ENCODE results near the gene SSBP4. TPM values are rescaled to one million over a fixed set of nuclear protein-coding genes. Genes with fewer than 3 reads are reported as not detected.
"Not testable (repeated sequence)": the region's sequence is repeated elsewhere in the genome, so short reads cannot be mapped to it uniquely, and the experiment has no call there.

SSBP4 gene
- total and polyA plus RNA-seq, 4 donors = 4.0 to 19.0 (median 11.5) TPM

DNA sequence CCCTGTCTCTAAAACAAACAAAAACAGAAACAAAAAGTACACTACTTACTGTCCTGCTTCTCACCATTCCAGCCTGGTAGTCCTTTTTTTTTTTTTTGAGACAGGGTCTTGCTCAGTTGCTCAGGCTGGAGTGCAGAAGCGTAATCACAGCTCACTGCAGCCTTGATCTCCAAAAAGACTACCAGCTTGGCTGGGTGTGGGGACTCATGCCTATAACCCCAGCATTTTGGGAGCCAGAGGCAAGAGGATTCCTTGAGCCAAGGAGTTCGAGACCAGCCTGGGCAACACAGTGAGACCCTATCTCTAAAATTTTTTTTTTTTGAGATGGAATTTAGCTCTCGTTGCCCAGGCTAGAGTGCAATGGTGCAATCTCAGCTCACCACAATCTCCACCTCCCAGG is 38.4 kb upstream of the SSBP4 start:
- Histone ChIP-seq H3K9me3 (ENCODE audit: control insufficient read depth in 4 of 4, low read length in 3 of 4) (no peaks in the 10 kb centered on the region), H3K27me3 (ENCODE audit: control insufficient read depth in 4 of 4, insufficient read depth in 4 of 4, low read length in 3 of 4) (no peaks in the 10 kb centered on the region), H3K4me3 (ENCODE audit: low read depth in 1 of 3, low read length in 3 of 3) (no peak overlapping the region), H3K9ac (ENCODE audit: low read depth in 1 of 2, low read length in 2 of 2) (peak overlapping the region in 1 of 2 donors; percentile 19), H3K27ac (ENCODE audit: low read depth in 1 of 2, low read length in 2 of 2) (peak overlapping the region; percentile 77 to 78), H3K36me3 (ENCODE audit: control insufficient read depth in 4 of 4, insufficient read depth in 3 of 4, low read depth in 1 of 4, low read length in 3 of 4) (no peaks in the 10 kb centered on the region), H3K4me1 (ENCODE audit: control insufficient read depth in 4 of 4, insufficient read depth in 4 of 4, low read length in 3 of 4) (peaks cover 11 to 42% (median 30%) of the 10 kb centered on the region in 4 donors)
- 72% methylated on average over 3 of the region's 3 CpGs for WGBS
- TF ChIP-seq EGR1 (IDR thresholded peaks at IDR 0.05; ENCODE audit: low read depth in 2 of 2) (no peak), FOXA1 (IDR thresholded peaks at IDR 0.05) (no peak), TAF1 (conservative IDR thresholded peaks at IDR 0.05) (no peak), JUND (IDR thresholded peaks at IDR 0.05) (no peak), SP1 (IDR thresholded peaks at IDR 0.05) (no peak)
- TF ChIP-seq, protein P1, sequence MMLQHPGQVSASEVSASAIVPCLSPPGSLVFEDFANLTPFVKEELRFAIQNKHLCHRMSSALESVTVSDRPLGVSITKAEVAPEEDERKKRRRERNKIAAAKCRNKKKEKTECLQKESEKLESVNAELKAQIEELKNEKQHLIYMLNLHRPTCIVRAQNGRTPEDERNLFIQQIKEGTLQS (IDR thresholded peaks at IDR 0.05) = no peak
- TF ChIP-seq, protein P2, sequence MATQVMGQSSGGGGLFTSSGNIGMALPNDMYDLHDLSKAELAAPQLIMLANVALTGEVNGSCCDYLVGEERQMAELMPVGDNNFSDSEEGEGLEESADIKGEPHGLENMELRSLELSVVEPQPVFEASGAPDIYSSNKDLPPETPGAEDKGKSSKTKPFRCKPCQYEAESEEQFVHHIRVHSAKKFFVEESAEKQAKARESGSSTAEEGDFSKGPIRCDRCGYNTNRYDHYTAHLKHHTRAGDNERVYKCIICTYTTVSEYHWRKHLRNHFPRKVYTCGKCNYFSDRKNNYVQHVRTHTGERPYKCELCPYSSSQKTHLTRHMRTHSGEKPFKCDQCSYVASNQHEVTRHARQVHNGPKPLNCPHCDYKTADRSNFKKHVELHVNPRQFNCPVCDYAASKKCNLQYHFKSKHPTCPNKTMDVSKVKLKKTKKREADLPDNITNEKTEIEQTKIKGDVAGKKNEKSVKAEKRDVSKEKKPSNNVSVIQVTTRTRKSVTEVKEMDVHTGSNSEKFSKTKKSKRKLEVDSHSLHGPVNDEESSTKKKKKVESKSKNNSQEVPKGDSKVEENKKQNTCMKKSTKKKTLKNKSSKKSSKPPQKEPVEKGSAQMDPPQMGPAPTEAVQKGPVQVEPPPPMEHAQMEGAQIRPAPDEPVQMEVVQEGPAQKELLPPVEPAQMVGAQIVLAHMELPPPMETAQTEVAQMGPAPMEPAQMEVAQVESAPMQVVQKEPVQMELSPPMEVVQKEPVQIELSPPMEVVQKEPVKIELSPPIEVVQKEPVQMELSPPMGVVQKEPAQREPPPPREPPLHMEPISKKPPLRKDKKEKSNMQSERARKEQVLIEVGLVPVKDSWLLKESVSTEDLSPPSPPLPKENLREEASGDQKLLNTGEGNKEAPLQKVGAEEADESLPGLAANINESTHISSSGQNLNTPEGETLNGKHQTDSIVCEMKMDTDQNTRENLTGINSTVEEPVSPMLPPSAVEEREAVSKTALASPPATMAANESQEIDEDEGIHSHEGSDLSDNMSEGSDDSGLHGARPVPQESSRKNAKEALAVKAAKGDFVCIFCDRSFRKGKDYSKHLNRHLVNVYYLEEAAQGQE (IDR thresholded peaks at IDR 0.05) = no peak
- TF ChIP-seq, protein P3, sequence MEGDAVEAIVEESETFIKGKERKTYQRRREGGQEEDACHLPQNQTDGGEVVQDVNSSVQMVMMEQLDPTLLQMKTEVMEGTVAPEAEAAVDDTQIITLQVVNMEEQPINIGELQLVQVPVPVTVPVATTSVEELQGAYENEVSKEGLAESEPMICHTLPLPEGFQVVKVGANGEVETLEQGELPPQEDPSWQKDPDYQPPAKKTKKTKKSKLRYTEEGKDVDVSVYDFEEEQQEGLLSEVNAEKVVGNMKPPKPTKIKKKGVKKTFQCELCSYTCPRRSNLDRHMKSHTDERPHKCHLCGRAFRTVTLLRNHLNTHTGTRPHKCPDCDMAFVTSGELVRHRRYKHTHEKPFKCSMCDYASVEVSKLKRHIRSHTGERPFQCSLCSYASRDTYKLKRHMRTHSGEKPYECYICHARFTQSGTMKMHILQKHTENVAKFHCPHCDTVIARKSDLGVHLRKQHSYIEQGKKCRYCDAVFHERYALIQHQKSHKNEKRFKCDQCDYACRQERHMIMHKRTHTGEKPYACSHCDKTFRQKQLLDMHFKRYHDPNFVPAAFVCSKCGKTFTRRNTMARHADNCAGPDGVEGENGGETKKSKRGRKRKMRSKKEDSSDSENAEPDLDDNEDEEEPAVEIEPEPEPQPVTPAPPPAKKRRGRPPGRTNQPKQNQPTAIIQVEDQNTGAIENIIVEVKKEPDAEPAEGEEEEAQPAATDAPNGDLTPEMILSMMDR (IDR thresholded peaks at IDR 0.05; ENCODE audit: low read depth, low read length, missing input control) = no peak
- no peak for DNase-seq (ENCODE audit: low spot score)

DNA sequence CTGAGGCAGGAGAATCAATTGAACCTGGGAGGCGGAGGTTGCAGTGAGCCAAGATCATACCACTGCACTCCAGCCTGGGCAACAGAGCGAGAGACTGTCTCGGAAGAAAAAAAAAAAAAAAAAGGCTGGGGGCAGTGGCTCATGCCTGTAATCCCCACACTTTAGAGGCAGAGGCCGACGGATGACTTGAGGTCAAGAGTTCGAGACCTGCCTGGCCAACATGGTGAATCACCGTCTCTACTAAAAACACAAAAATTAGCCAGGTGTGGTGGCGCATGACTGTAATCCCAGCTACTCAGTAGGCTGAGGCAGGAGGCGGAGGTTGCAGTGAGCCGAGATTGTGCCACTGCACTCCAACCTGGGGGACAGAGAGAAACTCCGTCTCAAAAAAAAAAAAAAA is 35.6 kb upstream of the SSBP4 start:
- not testable (repeated sequence) for H3K27me3 ChIP-seq (ENCODE audit: control insufficient read depth in 4 of 4, insufficient read depth in 4 of 4, low read length in 3 of 4); H3K36me3 ChIP-seq (ENCODE audit: control insufficient read depth in 4 of 4, insufficient read depth in 3 of 4, low read depth in 1 of 4, low read length in 3 of 4); DNase-seq (ENCODE audit: low spot score); H3K4me3 ChIP-seq (ENCODE audit: low read depth in 1 of 3, low read length in 3 of 3); H3K9ac ChIP-seq (ENCODE audit: low read depth in 1 of 2, low read length in 2 of 2); H3K9me3 ChIP-seq (ENCODE audit: control insufficient read depth in 4 of 4, low read length in 3 of 4)
- Histone ChIP-seq H3K4me1 (ENCODE audit: control insufficient read depth in 4 of 4, insufficient read depth in 4 of 4, low read length in 3 of 4) (peaks cover 13 to 46% (median 30%) of the 10 kb centered on the region in 4 donors), H3K27ac (ENCODE audit: low read depth in 1 of 2, low read length in 2 of 2) (peak overlapping the region; percentile 86 to 88)
- WGBS = 85% methylated on average over 11 of the region's 11 CpGs

DNA sequence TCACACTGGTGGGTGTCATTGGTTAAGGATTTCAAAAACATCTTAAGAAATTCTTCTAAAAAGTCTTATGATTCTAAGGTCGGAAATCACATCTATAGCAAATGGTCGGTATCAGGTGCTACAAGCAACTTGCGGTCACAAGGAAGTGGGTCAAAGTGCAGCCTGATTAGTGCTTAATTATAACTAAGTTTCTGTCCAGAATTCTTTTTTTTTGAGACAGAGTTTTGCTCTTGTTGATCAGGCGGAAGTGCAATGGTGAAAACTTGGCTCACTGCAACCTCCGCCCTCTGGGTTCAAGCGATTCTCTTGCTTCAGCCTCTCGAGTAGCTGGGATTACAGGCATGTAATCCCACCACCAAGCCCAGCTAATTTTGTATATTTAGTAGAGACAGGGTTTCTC is 34.4 kb upstream of the SSBP4 start:
- WGBS = 79% methylated on average over 7 of the region's 7 CpGs
- DNase-seq (ENCODE audit: low spot score) = no peak
- Histone ChIP-seq H3K9me3 (ENCODE audit: control insufficient read depth in 4 of 4, low read length in 3 of 4) (no peaks in the 10 kb centered on the region), H3K36me3 (ENCODE audit: control insufficient read depth in 4 of 4, insufficient read depth in 3 of 4, low read depth in 1 of 4, low read length in 3 of 4) (peaks cover 0 to 3% (median 0%) of the 10 kb centered on the region in 4 donors), H3K9ac (ENCODE audit: low read depth in 1 of 2, low read length in 2 of 2) (no peak overlapping the region), H3K4me3 (ENCODE audit: low read depth in 1 of 3, low read length in 3 of 3) (no peak overlapping the region), H3K27ac (ENCODE audit: low read depth in 1 of 2, low read length in 2 of 2) (peak overlapping the region in 1 of 2 donors; percentile 90), H3K27me3 (ENCODE audit: control insufficient read depth in 4 of 4, insufficient read depth in 4 of 4, low read length in 3 of 4) (no peaks in the 10 kb centered on the region), H3K4me1 (ENCODE audit: control insufficient read depth in 4 of 4, insufficient read depth in 4 of 4, low read length in 3 of 4) (peaks cover 9 to 40% (median 26%) of the 10 kb centered on the region in 4 donors)
- TF ChIP-seq, protein P4, sequence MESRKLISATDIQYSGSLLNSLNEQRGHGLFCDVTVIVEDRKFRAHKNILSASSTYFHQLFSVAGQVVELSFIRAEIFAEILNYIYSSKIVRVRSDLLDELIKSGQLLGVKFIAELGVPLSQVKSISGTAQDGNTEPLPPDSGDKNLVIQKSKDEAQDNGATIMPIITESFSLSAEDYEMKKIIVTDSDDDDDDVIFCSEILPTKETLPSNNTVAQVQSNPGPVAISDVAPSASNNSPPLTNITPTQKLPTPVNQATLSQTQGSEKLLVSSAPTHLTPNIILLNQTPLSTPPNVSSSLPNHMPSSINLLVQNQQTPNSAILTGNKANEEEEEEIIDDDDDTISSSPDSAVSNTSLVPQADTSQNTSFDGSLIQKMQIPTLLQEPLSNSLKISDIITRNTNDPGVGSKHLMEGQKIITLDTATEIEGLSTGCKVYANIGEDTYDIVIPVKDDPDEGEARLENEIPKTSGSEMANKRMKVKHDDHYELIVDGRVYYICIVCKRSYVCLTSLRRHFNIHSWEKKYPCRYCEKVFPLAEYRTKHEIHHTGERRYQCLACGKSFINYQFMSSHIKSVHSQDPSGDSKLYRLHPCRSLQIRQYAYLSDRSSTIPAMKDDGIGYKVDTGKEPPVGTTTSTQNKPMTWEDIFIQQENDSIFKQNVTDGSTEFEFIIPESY (IDR thresholded peaks at IDR 0.05) = no peak
- no peak for TF ChIP-seq EGR1 (IDR thresholded peaks at IDR 0.05; ENCODE audit: low read depth in 2 of 2)
- TF ChIP-seq, protein P5, sequence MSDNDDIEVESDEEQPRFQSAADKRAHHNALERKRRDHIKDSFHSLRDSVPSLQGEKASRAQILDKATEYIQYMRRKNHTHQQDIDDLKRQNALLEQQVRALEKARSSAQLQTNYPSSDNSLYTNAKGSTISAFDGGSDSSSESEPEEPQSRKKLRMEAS (IDR thresholded peaks at IDR 0.05) = no peak
- TF ChIP-seq FOXA1 (IDR thresholded peaks at IDR 0.05) = no peak
- TF ChIP-seq RXRA (IDR thresholded peaks at IDR 0.05) = no peak
- TF ChIP-seq, protein P3 (IDR thresholded peaks at IDR 0.05; ENCODE audit: low read depth, low read length, missing input control) = no peak
- TF ChIP-seq, protein P1 (IDR thresholded peaks at IDR 0.05) = no peak
- TF ChIP-seq SP1 (IDR thresholded peaks at IDR 0.05) = no peak
- no peak for TF ChIP-seq HNF4G (IDR thresholded peaks at IDR 0.05)
- no peak for TF ChIP-seq YY1 (IDR thresholded peaks at IDR 0.05)
